GM12878 (cell line): ENCODE data around the gene TCF12. TPM values are rescaled to one million over a fixed set of nuclear protein-coding genes. Genes with fewer than 3 reads are reported as not detected.

ENCODE experiments used
- ATAC-seq: fragments of 200-7000 bp; cut with Tn5 transposase; 3 replicates; pipeline ENCODE4 v1.9.1; 2020; ENCODE audit warnings: mild to moderate bottlenecking, moderate library complexity
- BruUV-seq: library from RNA; stranded (reverse); fragments of 400-500 nt; replicated peaks from 2 replicates; lab custom pipeline; 2021; lab: Mats Ljungman, UMichigan
- CTCF ChIA-PET: fragments of 300-600 bp; sonication (Branson Sonifier 250); formaldehyde crosslinking; extraction: SDS; loops from one replicate; lab custom pipeline; 2021; ENCODE audit warnings: inconsistent platforms; lab: Yijun Ruan, JAX
- POLR2A ChIA-PET: fragments of 350-600 bp; formaldehyde crosslinking; extraction: SDS; loops from one replicate; lab custom pipeline; 2021; ENCODE audit warnings: inconsistent platforms; lab: Charles Lee
- RAD21 ChIA-PET: fragments of 300-600 bp; sonication (Branson Sonifier 250); formaldehyde crosslinking; loops from one replicate; lab custom pipeline; 2023; ENCODE audit warnings: antibody characterized with exemption; ENCODE audit not compliant: unreplicated experiment; lab: Charles Lee
- SMC1A ChIA-PET: fragments of 300-600 bp; sonication (Branson Sonifier 250); formaldehyde crosslinking; loops from one replicate; lab custom pipeline; 2023; ENCODE audit not compliant: unreplicated experiment, uncharacterized antibody; lab: Charles Lee
- DNase-seq: peaks from one replicate; pipeline ENCODE4 v3.0.0-alpha.2; 2011; ENCODE audit warnings: low read depth, low spot score
- FAIRE-seq: peaks from 3 replicates; lab custom pipeline; 2011; peaks lifted over from hg19 to GRCh38; lab: Jason Lieb, UNC
- H2AFZ ChIP-seq: 2 replicates; pipeline ENCODE4 v1.6.0; 2011; ENCODE audit warnings: low read depth, low read length, control low read depth; ENCODE audit not compliant: control insufficient read depth
- H3K27ac ChIP-seq: 2 replicates; pipeline ENCODE4 v1.5.1; 2011; ENCODE audit warnings: control low read depth; ENCODE audit not compliant: control insufficient read depth, insufficient read depth
- H3K27me3 ChIP-seq, 2 experiments: replicated peaks in 1 of 2; 2 replicates each; pipeline versions ENCODE4 v1.6.0 to v1.6.1; 2011; ENCODE audit warnings: low read length in 1 of 2; ENCODE audit not compliant: control insufficient read depth in 2 of 2, insufficient read depth in 2 of 2
- H3K36me3 ChIP-seq, 2 experiments: 2 replicates each; pipeline ENCODE4 v1.5.1; 2011; ENCODE audit warnings: low read length in 1 of 2; ENCODE audit not compliant: control insufficient read depth in 2 of 2, insufficient read depth in 2 of 2
- H3K4me1 ChIP-seq: 2 replicates; pipeline ENCODE4 v1.6.1; 2011; ENCODE audit warnings: mild to moderate bottlenecking, low read length, moderate library complexity, mixed read lengths; ENCODE audit not compliant: control insufficient read depth, insufficient read depth
- H3K4me2 ChIP-seq: 2 replicates; pipeline ENCODE4 v1.6.0; 2011; ENCODE audit warnings: control low read depth; ENCODE audit not compliant: control insufficient read depth, insufficient read depth
- H3K4me3 ChIP-seq: fragments of 200-600 bp; sonication (generic); 2 replicates; pipeline ENCODE4 v1.5.1; 2016
- H3K79me2 ChIP-seq: 2 replicates; pipeline ENCODE4 v1.6.0; 2011; ENCODE audit warnings: low read length; ENCODE audit not compliant: control insufficient read depth, insufficient read depth
- H3K9ac ChIP-seq: 2 replicates; pipeline ENCODE4 v1.8.0; 2011; ENCODE audit warnings: low read length, control low read depth, mixed read lengths; ENCODE audit not compliant: control insufficient read depth, insufficient read depth
- H3K9me3 ChIP-seq: replicated peaks from 3 replicates; pipeline ENCODE4 v1.5.1; 2011; ENCODE audit warnings: mild to moderate bottlenecking, low read length; ENCODE audit not compliant: control insufficient read depth, insufficient read depth
- H4K20me1 ChIP-seq: 2 replicates; pipeline ENCODE4 v1.6.0; 2011; ENCODE audit not compliant: control insufficient read depth, insufficient read depth
- HSF1 ChIP-seq: fragments of 150-350 bp; IDR thresholded peaks from 2 replicates; pipeline ENCODE4 v1.6.1; 2014; ENCODE audit warnings: mild to moderate bottlenecking, low read depth, low read length
- NFYB ChIP-seq: IDR thresholded peaks from 2 replicates; pipeline ENCODE4 v1.6.1; 2011; ENCODE audit warnings: low read depth, mild to moderate bottlenecking, low read length, improper control_type of control experiment, moderate library complexity; ENCODE audit not compliant: insufficient read depth
- RBBP5 ChIP-seq: fragments of 200-600 bp; sonication (generic); conservative IDR thresholded peaks from 2 replicates; pipeline ENCODE4 v1.6.1; 2016
- ZNF24 ChIP-seq: fragments of 450-650 bp; IDR thresholded peaks from 2 replicates; pipeline ENCODE4 v1.6.1; 2017; ENCODE audit warnings: antibody characterized with exemption, mild to moderate bottlenecking
- WGBS: methylation state at CpG from one replicate; pipeline ENCODE4 v1.1.6; 2016; ENCODE audit warnings: low lambda C conversion rate; ENCODE audit not compliant: insufficient replicate concordance, insufficient coverage; ENCODE audit errors: missing lambda C conversion rate; 5-methylcytosine and 5-hydroxymethylcytosine counted together
- in situ Hi-C: fragments of 300-500 bp; cut with MboI; formaldehyde crosslinking; loops from 9 replicates; pipeline ENCODE4 v1.14.3; 2018; ENCODE audit warnings: mixed read lengths
- intact Hi-C: fragments of 100-400 bp; cut with micrococcal nuclease; formaldehyde crosslinking; loops from one replicate; pipeline ENCODE4 v1.14.2; 2022; ENCODE audit not compliant: unreplicated experiment
- polyA plus RNA-seq, 11 experiments: library from polyadenylated mRNA; depleted of rRNA in 4 of 11; unstranded in 6 of 11; stranded (reverse) in 5 of 11; fragments of >200 nt; fragmentation: Nextera tagmentation in 4 of 11; fragmentation: Illumina TruSeq in 1 of 11; extraction: Ambion mirVana in 4 of 11; extraction: Trizol in 1 of 11; gene quantifications; 1 replicate in 1 of 11; 2 replicates in 10 of 11; pipeline versions ENCODE4 v1.2.1 to v1.2.3, GENCODE V29; 2011 to 2016; ENCODE audit warnings: inconsistent platforms in 2 of 11, missing spikeins in 2 of 11, low read depth in 1 of 11
- total RNA-seq, 4 experiments: library from RNA; depleted of rRNA in 3 of 4; stranded (reverse); fragments of >200 nt in 3 of 4; fragmentation: Illumina TruSeq in 1 of 4; extraction: Trizol in 1 of 4; gene quantifications; 2 replicates each; pipeline versions ENCODE4 v1.2.1 to v1.2.3, GENCODE V29; 2013 to 2021
- TF ChIP-seq, protein P1 (sequence below): fragments of 450-650 bp; IDR thresholded peaks from 2 replicates; pipeline ENCODE4 v1.6.1; 2016; ENCODE audit warnings: mild to moderate bottlenecking
- TF ChIP-seq, protein P2 (sequence below): fragments of 450-650 bp; IDR thresholded peaks from 2 replicates; pipeline ENCODE4 v1.6.1; 2018; ENCODE audit warnings: mild to moderate bottlenecking, low read depth, moderate library complexity; ENCODE audit not compliant: partially characterized antibody

The TCF12 gene
- total and polyA plus RNA-seq, 10 of the 15 experiments (the other 5 are each of a cell fraction or from before 2014, with no cell fraction given), result 8.2 to 70.9 (median 49.5) TPM

DNA sequence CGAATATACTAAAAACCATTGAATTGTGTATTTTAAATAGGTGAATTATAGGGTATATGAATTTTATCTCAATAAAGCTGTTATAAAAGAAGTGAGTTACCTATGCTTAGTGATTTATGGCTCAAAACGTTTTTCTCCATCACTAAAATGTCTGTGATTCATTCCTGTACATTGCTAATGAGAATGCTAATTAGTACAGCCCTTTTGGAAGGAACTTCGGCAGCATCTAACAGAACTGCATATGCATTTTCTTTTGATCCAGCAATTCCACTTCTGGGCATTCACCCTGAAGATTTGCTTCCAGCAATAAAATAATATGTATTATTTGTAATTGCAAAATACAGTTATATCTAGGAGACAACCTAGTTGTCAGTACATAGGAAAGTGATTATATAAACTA, 53.6 kb downstream of the TCF12 start:
- BruUV-seq, result no TSS peak
- intact Hi-C loops, result no loop called here
- Histone ChIP-seq H3K4me2 (no peak overlapping the region), H3K27ac (no peak overlapping the region), H3K4me3 (no peak overlapping the region), H3K9ac (no peak overlapping the region), H3K9me3 (no peaks in the 10 kb centered on the region; the same call in 1 of the 3 replicates), H3K27me3 (no peaks in the 10 kb centered on the region)
- no peak; the same call in 2 of the 3 replicates for ATAC-seq
- SMC1A ChIA-PET, result interaction anchor here (0.6 kb wide), 1 partner anchor 8 kb away, joined by 3 read pairs; no protein-coding TSS in a partner anchor
- TF ChIP-seq RBBP5 (no peak), HSF1 (no peak)
- TF ChIP-seq, protein P1, sequence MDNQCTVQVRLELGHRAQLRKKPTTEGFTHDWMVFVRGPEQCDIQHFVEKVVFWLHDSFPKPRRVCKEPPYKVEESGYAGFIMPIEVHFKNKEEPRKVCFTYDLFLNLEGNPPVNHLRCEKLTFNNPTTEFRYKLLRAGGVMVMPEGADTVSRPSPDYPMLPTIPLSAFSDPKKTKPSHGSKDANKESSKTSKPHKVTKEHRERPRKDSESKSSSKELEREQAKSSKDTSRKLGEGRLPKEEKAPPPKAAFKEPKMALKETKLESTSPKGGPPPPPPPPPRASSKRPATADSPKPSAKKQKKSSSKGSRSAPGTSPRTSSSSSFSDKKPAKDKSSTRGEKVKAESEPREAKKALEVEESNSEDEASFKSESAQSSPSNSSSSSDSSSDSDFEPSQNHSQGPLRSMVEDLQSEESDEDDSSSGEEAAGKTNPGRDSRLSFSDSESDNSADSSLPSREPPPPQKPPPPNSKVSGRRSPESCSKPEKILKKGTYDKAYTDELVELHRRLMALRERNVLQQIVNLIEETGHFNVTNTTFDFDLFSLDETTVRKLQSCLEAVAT, result no peak
- TF ChIP-seq, all 136 proteins: peak for 0
- Histone ChIP-seq H3K36me3 (no peaks in the 10 kb centered on the region), H2AFZ (no peak overlapping the region), H3K4me1 (no peaks in the 10 kb centered on the region), H3K79me2 (peaks cover 30% of the 10 kb centered on the region), H4K20me1 (no peaks in the 10 kb centered on the region)
- in situ Hi-C loops, result no loop called here
- RAD21 ChIA-PET, result no interaction called here
- DNase-seq (no peak), FAIRE-seq (no peak)
- CTCF ChIA-PET, result no interaction called here
- WGBS, result 31% methylated on average over 3 of the region's 3 CpGs
- POLR2A ChIA-PET, result no interaction called here

- ChIA-PET RAD21 (interaction anchor here (0.6 kb wide), 1 partner anchor 10 kb away, joined by 3 read pairs; no protein-coding TSS in a partner anchor), CTCF (no interaction called here), SMC1A (no interaction called here), POLR2A (no interaction called here)
- Histone ChIP-seq H2AFZ (no peak overlapping the region), H3K79me2 (peaks cover 29% of the 10 kb centered on the region), H3K4me3 (no peak overlapping the region), H3K27me3 (no peaks in the 10 kb centered on the region), H3K4me1 (no peaks in the 10 kb centered on the region), H3K27ac (no peak overlapping the region), H3K9me3 (no peaks in the 10 kb centered on the region; the same call in 1 of the 3 replicates), H4K20me1 (no peaks in the 10 kb centered on the region), H3K4me2 (no peak overlapping the region), H3K36me3 (no peaks in the 10 kb centered on the region), H3K9ac (no peak overlapping the region)
- no TSS peak for BruUV-seq
- WGBS, result 23% methylated on average over 1 of the region's 1 CpG
- in situ Hi-C loops (no loop called here), intact Hi-C loops (no loop called here)
- FAIRE-seq (no peak), ATAC-seq (peak; percentile 37), DNase-seq (no peak)
- TF ChIP-seq, protein P2, sequence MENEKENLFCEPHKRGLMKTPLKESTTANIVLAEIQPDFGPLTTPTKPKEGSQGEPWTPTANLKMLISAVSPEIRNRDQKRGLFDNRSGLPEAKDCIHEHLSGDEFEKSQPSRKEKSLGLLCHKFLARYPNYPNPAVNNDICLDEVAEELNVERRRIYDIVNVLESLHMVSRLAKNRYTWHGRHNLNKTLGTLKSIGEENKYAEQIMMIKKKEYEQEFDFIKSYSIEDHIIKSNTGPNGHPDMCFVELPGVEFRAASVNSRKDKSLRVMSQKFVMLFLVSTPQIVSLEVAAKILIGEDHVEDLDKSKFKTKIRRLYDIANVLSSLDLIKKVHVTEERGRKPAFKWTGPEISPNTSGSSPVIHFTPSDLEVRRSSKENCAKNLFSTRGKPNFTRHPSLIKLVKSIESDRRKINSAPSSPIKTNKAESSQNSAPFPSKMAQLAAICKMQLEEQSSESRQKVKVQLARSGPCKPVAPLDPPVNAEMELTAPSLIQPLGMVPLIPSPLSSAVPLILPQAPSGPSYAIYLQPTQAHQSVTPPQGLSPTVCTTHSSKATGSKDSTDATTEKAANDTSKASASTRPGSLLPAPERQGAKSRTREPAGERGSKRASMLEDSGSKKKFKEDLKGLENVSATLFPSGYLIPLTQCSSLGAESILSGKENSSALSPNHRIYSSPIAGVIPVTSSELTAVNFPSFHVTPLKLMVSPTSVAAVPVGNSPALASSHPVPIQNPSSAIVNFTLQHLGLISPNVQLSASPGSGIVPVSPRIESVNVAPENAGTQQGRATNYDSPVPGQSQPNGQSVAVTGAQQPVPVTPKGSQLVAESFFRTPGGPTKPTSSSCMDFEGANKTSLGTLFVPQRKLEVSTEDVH, result no peak
- no peak for TF ChIP-seq NFYB
- TF ChIP-seq ZNF24, result no peak
Observed at GRCh38 chr15:56972426-56972825, 54.0 kb downstream of the TCF12 start.
